Adrenal gland (tissue), 5 donors: ENCODE results near the gene ARFGEF3.

Experiments
- POLR2A ChIP-seq, 2 donors: fragments of 450-650 bp; IDR thresholded peaks; one replicate each; pipeline ENCODE4 v1.6.1; 2017; ENCODE audit warnings: antibody characterized with exemption in 2 of 2, mild to moderate bottlenecking in 2 of 2, moderate library complexity in 1 of 2
- TF ChIP-seq, protein P1 (sequence below), 6 experiments: fragments of 450-650 bp in 4 of 6; fragments of 200-600 bp in 2 of 6; sonication (generic) in 1 of 6; IDR thresholded peaks; 1 replicate in 5 of 6; 2 replicates in 1 of 6; pipeline versions ENCODE4 v1.5.1 to v1.8.0; 2016 to 2021; ENCODE audit warnings: antibody characterized with exemption in 6 of 6, mild to moderate bottlenecking in 2 of 6, moderate library complexity in 1 of 6
- donor health status: DM: no; HTN: no; CAD: no.

DNA sequence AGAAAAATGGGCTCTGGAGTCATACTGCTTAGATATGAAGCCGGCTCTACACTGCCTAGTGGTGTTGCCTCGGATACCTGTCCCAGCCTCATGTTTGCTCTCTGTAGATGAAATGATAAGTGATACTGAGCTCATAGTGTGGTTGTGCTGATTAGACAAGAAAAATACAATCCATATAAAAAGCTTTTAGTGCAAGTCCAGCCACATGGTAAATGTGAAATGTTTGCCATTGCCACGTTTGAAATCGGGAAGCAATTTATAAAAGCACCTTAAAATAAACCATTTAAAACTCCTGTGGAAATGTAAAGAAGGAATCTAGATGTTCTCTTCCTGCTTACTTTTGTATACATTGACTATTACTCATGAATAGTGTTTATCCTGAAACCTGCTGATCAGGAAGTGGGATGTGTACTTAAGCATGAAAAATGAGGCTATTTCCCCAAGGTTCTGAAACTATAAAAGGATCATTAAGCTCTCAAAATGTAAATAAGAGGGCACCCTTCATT is 69.7 kb downstream of the ARFGEF3 start:
- TF ChIP-seq, protein P1, sequence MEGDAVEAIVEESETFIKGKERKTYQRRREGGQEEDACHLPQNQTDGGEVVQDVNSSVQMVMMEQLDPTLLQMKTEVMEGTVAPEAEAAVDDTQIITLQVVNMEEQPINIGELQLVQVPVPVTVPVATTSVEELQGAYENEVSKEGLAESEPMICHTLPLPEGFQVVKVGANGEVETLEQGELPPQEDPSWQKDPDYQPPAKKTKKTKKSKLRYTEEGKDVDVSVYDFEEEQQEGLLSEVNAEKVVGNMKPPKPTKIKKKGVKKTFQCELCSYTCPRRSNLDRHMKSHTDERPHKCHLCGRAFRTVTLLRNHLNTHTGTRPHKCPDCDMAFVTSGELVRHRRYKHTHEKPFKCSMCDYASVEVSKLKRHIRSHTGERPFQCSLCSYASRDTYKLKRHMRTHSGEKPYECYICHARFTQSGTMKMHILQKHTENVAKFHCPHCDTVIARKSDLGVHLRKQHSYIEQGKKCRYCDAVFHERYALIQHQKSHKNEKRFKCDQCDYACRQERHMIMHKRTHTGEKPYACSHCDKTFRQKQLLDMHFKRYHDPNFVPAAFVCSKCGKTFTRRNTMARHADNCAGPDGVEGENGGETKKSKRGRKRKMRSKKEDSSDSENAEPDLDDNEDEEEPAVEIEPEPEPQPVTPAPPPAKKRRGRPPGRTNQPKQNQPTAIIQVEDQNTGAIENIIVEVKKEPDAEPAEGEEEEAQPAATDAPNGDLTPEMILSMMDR (IDR thresholded peaks at IDR 0.05), result no peak
- TF ChIP-seq POLR2A (IDR thresholded peaks at IDR 0.05), result no peak
